GDM1 (cell line): ENCODE measurements around the gene C19orf73.
"Not testable (repeated sequence)": the region's sequence is repeated elsewhere in the genome, so short reads cannot be mapped to it uniquely, and the experiment has no call there.

ENCODE experiments used
- DNase-seq: peaks from one replicate; lab custom pipeline; 2025; lab: John Stamatoyannopoulos, UW

C19orf73 gene

GRCh38 chr19:49121841-49122240 lies 2.9 kb upstream of the C19orf73 start:
- DNase-seq: not testable (repeated sequence)

DNA sequence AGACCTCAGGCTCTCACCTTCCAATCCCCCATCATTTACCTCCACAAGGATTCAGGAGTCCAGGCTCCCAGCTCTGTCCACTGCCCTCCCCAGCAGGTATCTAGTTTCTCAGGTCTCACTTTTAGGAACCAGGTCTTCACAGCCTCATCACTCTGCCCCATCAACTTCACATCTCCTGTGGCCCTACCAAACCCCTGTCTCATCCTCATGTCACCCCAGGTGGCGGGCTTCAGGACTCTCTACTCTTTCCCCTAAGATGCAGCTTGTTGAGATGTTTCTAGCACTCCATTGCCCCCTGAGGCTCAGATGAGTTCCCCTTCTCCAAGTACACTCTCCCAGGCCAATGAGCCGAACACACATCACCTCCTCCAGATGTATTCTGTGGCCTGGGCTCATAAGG lies 1.9 kb upstream of the C19orf73 start:
- DNase-seq: no peak

DNA sequence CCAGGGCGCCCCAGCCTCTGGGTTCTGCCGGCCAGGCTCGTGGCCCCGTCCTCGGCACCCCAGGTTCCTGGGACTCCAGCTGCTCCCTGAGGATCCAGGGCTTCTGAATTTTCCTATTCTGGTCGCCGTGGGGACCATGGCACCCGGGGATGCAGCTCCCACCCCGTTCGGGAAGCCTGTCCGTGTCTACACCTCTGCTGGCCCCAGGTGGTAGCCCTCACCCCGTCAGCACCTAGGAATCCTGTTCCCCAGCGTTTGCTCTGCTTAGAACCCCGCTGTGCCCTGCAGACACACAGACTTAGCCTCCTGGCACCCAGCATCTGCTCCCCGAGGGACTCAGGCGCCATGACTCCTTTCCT lies 1.4 kb upstream of the C19orf73 start:
- DNase-seq: no peak

GRCh38 chr19:49119411-49120324 lies 725 bp upstream of the C19orf73 start, which contains the start of gene PPFIA3:
TSS of gene PPFIA3 (plus strand) at chr19:49119544. CDS start at chr19:49127874, 8,330 bp downstream.
- no peak for DNase-seq

GRCh38 chr19:49117677-49118564 lies 1.0 kb downstream of the C19orf73 start:
- DNase-seq: no peak

GRCh38 chr19:49116544-49116943 lies 2.4 kb downstream of the C19orf73 start:
- DNase-seq: peak; percentile 13

GRCh38 chr19:49114630-49115363 lies 4.1 kb downstream of the C19orf73 start:
- DNase-seq: no peak

GRCh38 chr19:49113762-49114629 lies 4.9 kb downstream of the C19orf73 start, which contains the start of gene LIN7B:
TSS of gene LIN7B (plus strand) at chr19:49114370. CDS start at chr19:49114405, 35 bp downstream.
- DNase-seq: peak; percentile 72

DNA sequence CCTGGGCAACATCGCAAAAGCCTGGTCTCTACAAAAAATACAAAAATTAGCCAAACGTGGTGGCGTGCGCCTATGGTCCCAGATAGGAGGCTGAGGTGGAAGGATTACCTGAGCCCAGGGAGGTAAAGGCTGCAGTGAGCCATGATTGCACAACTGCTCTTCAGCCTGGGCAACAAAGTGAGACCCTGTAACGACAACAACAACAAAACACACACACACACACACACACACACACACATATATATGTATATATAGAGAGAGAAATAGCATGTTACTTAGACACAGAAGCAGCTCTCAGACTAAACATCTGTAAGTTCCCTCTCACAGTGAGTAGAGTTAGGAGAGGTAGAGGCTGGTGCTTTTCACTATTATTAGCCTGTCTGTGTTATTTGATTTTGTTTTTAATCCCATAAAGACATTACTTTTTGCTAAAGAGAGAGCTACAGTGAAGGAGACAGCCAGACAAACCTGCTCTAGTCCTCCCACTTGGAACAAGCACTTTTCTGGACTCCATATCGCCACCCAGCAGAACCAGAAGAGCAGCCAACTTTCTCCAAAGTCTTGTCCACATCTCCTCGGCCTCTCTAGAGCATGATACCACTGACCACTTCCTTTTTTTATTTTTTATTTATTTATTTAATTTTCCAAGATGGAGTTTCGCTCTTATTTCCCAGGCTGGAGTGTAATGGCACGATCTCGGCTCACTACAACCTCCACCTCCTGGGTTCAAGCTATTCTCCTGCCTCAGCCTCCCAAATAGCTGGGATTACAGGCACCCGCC lies 7.5 kb downstream of the C19orf73 start:
- no peak for DNase-seq

DNA sequence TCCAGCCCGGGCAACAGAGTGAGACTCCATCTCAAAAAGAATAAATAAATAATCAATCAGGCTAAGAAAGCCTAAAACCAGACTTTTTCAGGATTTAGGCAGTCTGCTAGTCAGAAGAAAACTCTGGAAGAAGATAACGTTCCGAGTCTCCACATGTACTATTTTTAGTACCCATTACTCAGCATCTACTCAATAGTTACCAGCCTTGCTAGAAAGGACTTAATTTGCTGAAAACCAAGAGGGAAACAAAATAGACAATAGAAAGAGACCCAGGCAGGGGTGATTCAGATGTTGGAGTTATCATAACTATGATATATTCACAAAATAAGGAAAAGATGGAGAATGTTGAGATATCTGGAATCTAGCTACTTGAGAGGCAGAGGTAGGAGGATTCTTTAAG lies 8.4 kb downstream of the C19orf73 start:
- no peak for DNase-seq

GRCh38 chr19:49109569-49110233 lies 9.2 kb downstream of the C19orf73 start:
- no peak for DNase-seq

DNA sequence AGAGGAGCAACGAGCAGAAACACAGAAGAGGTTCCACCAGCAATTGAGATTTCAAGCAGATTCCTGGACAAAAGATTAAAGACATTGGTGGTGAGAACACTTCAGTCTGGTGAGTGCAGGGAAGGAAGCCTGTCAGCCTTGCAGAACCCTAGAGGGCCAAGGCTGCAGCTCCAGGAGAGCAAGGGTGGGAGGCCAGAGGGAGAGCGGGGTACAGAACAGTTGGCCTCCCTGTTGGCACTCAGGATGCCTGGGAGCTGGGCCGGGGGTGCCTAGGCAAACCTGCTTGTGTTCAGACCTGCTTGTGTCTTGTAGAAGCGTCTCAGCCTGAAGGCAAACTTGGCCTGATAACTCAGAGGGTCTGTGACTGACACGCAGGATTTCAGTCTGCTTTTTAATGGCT lies 9.9 kb downstream of the C19orf73 start:
- DNase-seq: no peak

DNA sequence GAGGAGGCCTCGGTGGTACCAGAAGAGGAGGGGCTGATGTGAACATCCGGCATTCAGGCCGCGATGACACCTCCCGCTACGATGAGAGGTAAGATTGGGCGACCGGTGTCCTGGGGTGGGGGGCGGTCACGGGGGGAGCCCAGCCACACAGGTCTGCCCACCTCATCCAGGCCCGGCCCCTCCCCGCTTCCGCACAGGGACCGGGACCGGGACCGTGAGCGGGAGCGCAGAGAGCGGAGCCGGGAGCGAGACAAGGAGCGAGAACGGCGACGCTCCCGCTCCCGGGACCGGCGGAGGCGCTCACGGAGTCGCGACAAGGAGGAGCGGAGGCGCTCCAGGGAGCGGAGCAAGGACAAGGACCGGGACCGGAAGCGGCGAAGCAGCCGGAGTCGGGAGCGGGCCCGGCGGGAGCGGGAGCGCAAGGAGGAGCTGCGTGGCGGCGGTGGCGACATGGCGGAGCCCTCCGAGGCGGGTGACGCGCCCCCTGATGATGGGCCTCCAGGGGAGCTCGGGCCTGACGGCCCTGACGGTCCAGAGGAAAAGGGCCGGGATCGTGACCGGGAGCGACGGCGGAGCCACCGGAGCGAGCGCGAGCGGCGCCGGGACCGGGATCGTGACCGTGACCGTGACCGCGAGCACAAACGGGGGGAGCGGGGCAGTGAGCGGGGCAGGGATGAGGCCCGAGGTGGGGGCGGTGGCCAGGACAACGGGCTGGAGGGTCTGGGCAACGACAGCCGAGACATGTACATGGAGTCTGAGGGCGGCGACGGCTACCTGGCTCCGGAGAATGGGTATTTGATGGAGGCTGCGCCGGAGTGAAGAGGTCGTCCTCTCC lies 11.1 kb downstream of the C19orf73 start:
- DNase-seq: no peak

DNA sequence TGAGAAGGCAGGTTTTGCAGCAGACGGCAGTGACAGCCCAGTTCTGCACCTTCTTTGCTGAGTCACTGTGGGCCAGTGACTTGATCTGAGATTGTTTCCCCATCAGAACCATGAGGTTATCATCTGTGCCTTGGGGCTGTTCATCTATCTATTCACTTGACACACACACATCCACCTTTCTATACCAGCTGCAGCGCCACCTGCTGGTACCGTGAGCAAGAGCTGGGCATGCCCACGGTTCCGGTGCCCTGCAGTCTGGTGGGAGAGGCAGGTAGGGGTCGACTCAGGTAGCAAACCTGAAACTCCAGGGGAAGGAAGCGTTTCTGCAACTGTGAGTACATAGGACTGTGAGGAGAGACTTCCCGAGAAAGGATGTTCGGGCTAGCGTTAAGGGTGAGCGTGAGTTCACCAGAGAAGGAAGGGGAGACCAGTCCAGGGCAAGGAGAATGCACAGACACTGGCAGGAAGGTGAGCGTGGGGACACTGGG lies 12.3 kb downstream of the C19orf73 start:
- peak; percentile 11 for DNase-seq

GRCh38 chr19:49104229-49104864 lies 14.6 kb downstream of the C19orf73 start:
- no peak for DNase-seq

DNA sequence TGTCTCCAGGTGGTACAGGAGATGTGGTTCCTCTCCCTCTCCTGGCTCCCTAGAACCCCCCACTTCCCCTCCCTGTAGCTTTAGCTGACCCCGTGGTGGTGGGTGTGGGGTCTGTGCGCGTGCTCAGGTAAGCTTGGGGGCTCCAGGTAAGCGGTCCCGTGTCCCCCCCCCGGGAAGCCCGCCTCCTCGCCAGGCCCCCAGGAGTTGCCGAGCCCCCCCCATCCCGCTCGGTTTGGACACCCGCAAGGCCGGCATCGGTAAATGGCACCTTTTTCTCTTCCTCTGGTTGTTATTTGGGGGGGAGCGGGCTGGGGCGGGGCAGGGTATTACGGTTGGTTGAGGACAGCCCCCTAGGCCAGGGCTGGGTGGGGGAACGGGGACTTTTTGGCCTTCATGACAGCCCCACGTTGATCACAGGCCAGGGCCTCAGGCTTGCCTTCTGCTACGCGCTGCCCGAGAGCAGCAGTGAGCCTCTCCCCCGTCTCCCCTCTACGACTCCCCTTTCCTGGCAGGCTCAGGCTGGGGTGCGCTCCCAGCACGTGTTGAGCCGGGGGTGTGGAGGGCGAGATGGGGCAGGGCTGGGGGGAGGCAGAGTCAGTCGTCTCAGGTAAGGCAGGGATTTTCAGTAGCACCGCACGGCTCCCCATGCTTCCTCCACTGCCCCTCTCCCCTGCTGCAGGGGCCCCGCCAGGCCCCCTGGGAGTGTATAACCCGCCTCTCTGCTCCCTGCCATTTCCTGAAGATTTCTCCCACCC lies 15.4 kb downstream of the C19orf73 start:
- DNase-seq: no peak

DNA sequence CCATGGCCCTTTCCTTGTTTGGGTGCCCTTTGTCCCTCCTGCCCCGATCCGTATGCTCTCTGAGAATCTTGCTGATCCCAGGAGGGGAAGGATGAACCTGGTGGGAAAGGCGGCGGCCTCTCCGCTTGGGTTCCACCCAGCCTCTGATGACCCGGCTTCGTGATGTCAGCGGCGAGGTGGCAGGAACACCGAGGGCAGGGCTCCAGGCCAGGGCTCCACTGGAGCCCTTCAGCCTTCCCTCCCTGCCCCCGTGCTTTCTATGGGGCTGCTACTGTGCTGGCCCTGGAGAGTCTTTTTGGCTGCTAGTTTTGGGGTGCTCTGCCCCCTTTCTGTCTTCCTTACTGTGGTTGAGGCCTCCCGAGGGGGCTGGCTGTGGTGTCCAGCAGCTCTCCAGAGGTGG lies 16.6 kb downstream of the C19orf73 start:
- no peak for DNase-seq
